K562 (cell line): ENCODE data around the gene ATE1. TPM values are rescaled to one million over a fixed set of nuclear protein-coding genes. Genes with fewer than 3 reads are reported as not detected.

Experiments
- ATAC-seq: fragments of 200-7000 bp; cut with Tn5 transposase; 3 replicates; pipeline ENCODE4 v1.9.1; 2020; ENCODE audit warnings: moderate library complexity
- BruUV-seq: library from RNA; stranded (reverse); fragments of 400-500 nt; replicated peaks from 2 replicates; lab custom pipeline; 2021; lab: Mats Ljungman, UMichigan
- CTCF ChIA-PET: fragments of 300-600 bp; formaldehyde crosslinking; extraction: SDS; loops from one replicate; lab custom pipeline; 2021; ENCODE audit warnings: low intra/inter-chr PET ratio; lab: Yijun Ruan, JAX
- POLR2A ChIA-PET: fragments of 300-600, 350-650 bp; sonication (Branson Sonifier 250); formaldehyde crosslinking; extraction: SDS; loops from one replicate; lab custom pipeline; 2021; ENCODE audit warnings: antibody characterized with exemption, inconsistent platforms; lab: Yijun Ruan, JAX
- DNase-seq, 4 experiments: peaks; one replicate each; pipeline versions ENCODE4 v3.0.0 to v3.0.0-alpha.2; 2011 to 2018; ENCODE audit warnings: low spot score in 3 of 4, mixed read lengths in 3 of 4; ENCODE audit errors: extremely low read depth in 1 of 4
- FAIRE-seq: peaks from 2 replicates; lab custom pipeline; 2011; peaks lifted over from hg19 to GRCh38; lab: Jason Lieb, UNC
- H2AFZ ChIP-seq: 2 replicates; pipeline ENCODE4 v1.6.0; 2011; ENCODE audit warnings: low read depth, low read length, control low read depth, inconsistent platforms
- H3K27ac ChIP-seq: fragments of 200-600 bp; 3 replicates; pipeline ENCODE4 v1.8.0; 2011; ENCODE audit warnings: low read depth, mild to moderate bottlenecking, control low read depth, inconsistent platforms, low read length, moderate library complexity, mixed read lengths; ENCODE audit errors: extremely low read depth
- H3K27me3 ChIP-seq, 2 experiments: fragments of 300-600 bp in 1 of 2; 2 replicates in 1 of 2; 3 replicates in 1 of 2; pipeline versions ENCODE4 v1.6.0 to v1.8.0; 2011; ENCODE audit warnings: inconsistent platforms in 2 of 2, low read length in 2 of 2, mild to moderate bottlenecking in 1 of 2, mixed read lengths in 1 of 2, moderate library complexity in 1 of 2; ENCODE audit not compliant: control insufficient read depth in 2 of 2, insufficient read depth in 2 of 2
- H3K36me3 ChIP-seq: fragments of 300-600 bp; 3 replicates; pipeline ENCODE4 v1.8.0; 2011; ENCODE audit warnings: mild to moderate bottlenecking, low read length, inconsistent platforms; ENCODE audit not compliant: control insufficient read depth, insufficient read depth
- H3K4me1 ChIP-seq, 2 experiments: fragments of 200-600 bp in 1 of 2; replicated peaks in 1 of 2; 2 replicates in 1 of 2; 3 replicates in 1 of 2; pipeline versions ENCODE4 v1.5.1 to v1.8.0; 2011; ENCODE audit warnings: inconsistent platforms in 2 of 2, low read length in 2 of 2, mild to moderate bottlenecking in 1 of 2, mixed read lengths in 1 of 2, moderate library complexity in 1 of 2; ENCODE audit not compliant: control insufficient read depth in 2 of 2, insufficient read depth in 2 of 2
- H3K4me2 ChIP-seq: 2 replicates; pipeline ENCODE4 v1.6.1; 2011; ENCODE audit warnings: low read length, control low read depth, inconsistent platforms, mixed read lengths; ENCODE audit not compliant: insufficient read depth
- H3K4me3 ChIP-seq: fragments of 200-600 bp; sonication (generic), shearing (Covaris generic); 2 replicates; pipeline ENCODE4 v1.5.1; 2016; ENCODE audit warnings: control low read depth, inconsistent platforms
- H3K79me2 ChIP-seq: fragments of 200-600 bp; 3 replicates; pipeline ENCODE4 v1.8.0; 2011; ENCODE audit warnings: low read length, inconsistent platforms; ENCODE audit not compliant: control insufficient read depth, insufficient read depth
- H3K9ac ChIP-seq, 2 experiments: 2 replicates each; pipeline versions ENCODE4 v1.6.0 to v1.6.1; 2011; ENCODE audit warnings: low read depth in 2 of 2, low read length in 2 of 2, control low read depth in 1 of 2, inconsistent platforms in 1 of 2, mild to moderate bottlenecking in 1 of 2, mixed read lengths in 1 of 2; ENCODE audit not compliant: insufficient read depth in 1 of 2
- H3K9me1 ChIP-seq: one replicate; pipeline ENCODE4 v1.6.0; 2011; ENCODE audit warnings: inconsistent platforms, mild to moderate bottlenecking, low read length, moderate library complexity; ENCODE audit not compliant: control insufficient read depth, insufficient read depth
- H3K9me3 ChIP-seq: replicated peaks from 2 replicates; pipeline ENCODE4 v1.5.1; 2011; ENCODE audit warnings: low read depth, low read length, inconsistent platforms; ENCODE audit not compliant: control insufficient read depth, insufficient read depth
- H4K20me1 ChIP-seq: replicated peaks from 2 replicates; pipeline ENCODE4 v1.6.1; 2011; ENCODE audit warnings: low read length, inconsistent platforms, mixed read lengths; ENCODE audit not compliant: control insufficient read depth, insufficient read depth
- CBX2 ChIP-seq: fragments of 200-600 bp; sonication (generic); IDR thresholded peaks from one replicate; pipeline ENCODE4 v1.6.1; 2012; ENCODE audit warnings: mild to moderate bottlenecking, low read length, inconsistent platforms; ENCODE audit not compliant: insufficient read depth, poor library complexity, severe bottlenecking
- CHD2 ChIP-seq: IDR thresholded peaks from 2 replicates; pipeline ENCODE4 v1.6.1; 2011; ENCODE audit warnings: low read depth, low read length
- CREM ChIP-seq: IDR thresholded peaks from 2 replicates; pipeline ENCODE4 v1.6.1; 2014; ENCODE audit warnings: antibody characterized with exemption, low read depth
- HDAC8 ChIP-seq: fragments of 450-650 bp; IDR thresholded peaks from 2 replicates; pipeline ENCODE4 v1.6.1; 2016; ENCODE audit warnings: mild to moderate bottlenecking, missing genetic modification characterization, moderate library complexity, missing compliant biosample characterization
- NRF1 ChIP-seq, 2 experiments: fragments of 450-650 bp; IDR thresholded peaks in 1 of 2; conservative IDR thresholded peaks in 1 of 2; 2 replicates each; pipeline ENCODE4 v1.6.1; 2014; ENCODE audit warnings: mild to moderate bottlenecking in 2 of 2
- POLR2A ChIP-seq: fragments of 450-650 bp; conservative IDR thresholded peaks from 2 replicates; pipeline ENCODE4 v1.6.1; 2016
- ZBTB1 ChIP-seq: sonication (generic); formaldehyde crosslinking; IDR thresholded peaks from 2 replicates; pipeline ENCODE4 v1.8.1; 2023; ENCODE audit warnings: missing genetic modification reagents, low read depth, mild to moderate bottlenecking, borderline replicate concordance
- ZNF354B ChIP-seq: fragments of 250-450 bp; sonication (Bioruptor Pico); IDR thresholded peaks from 2 replicates; pipeline ENCODE4 v1.4.0; 2020
- WGBS: fragments of 100-300 bp; shearing (Covaris generic); methylation state at CpG from one replicate; pipeline ENCODE4 v1.1.6; 2016; ENCODE audit warnings: low coverage, mixed read lengths; ENCODE audit not compliant: insufficient coverage; ENCODE audit errors: missing lambda C conversion rate; 5-methylcytosine and 5-hydroxymethylcytosine counted together
- in situ Hi-C: fragments of 300-500 bp; cut with MboI; formaldehyde crosslinking; loops from 4 replicates; pipeline ENCODE4 v1.15.0; 2018; ENCODE audit warnings: inconsistent platforms, mixed read lengths
- intact Hi-C: fragments of 100-400 bp; cut with micrococcal nuclease; formaldehyde crosslinking; loops from 2 replicates; pipeline ENCODE4 v1.14.2; 2022
- polyA plus RNA-seq, 8 experiments: library from polyadenylated mRNA; depleted of rRNA in 4 of 8; stranded (reverse) in 5 of 8; unstranded in 3 of 8; fragments of >200 nt; fragmentation: Nextera tagmentation in 2 of 8; fragmentation: Illumina TruSeq in 1 of 8; extraction: Ambion mirVana in 2 of 8; extraction: Trizol in 1 of 8; gene quantifications; 2 replicates each; pipeline versions ENCODE4 v1.2.1 to v1.2.3, GENCODE V29; 2011 to 2014; ENCODE audit warnings: inconsistent platforms in 1 of 8, missing spikeins in 1 of 8
- total RNA-seq, 7 experiments: library from RNA; depleted of rRNA in 6 of 7; stranded (reverse); fragments of >200 nt in 6 of 7; fragmentation: Illumina TruSeq in 2 of 7; extraction: Trizol in 2 of 7; gene quantifications; 2 replicates each; pipeline versions ENCODE4 v1.2.1 to v1.2.3, GENCODE V29; 2011 to 2021; ENCODE audit warnings: low replicate concordance in 1 of 7
- TF ChIP-seq, protein P1 (sequence below): fragments of 250-450 bp; sonication (Bioruptor Pico); IDR thresholded peaks from 2 replicates; pipeline ENCODE4 v1.9.0; 2021; ENCODE audit warnings: mild to moderate bottlenecking
- TF ChIP-seq, protein P2 (sequence below): sonication (generic); formaldehyde crosslinking; IDR thresholded peaks from 2 replicates; pipeline ENCODE4 v1.8.0; 2022; ENCODE audit warnings: missing genetic modification reagents, mild to moderate bottlenecking, moderate library complexity, borderline replicate concordance

Gene ATE1
- total and polyA plus RNA-seq, 9 of the 15 experiments (the other 6 are each of a cell fraction or from before 2014, with no cell fraction given): 3.0 to 14.2 (median 8.8) TPM

DNA sequence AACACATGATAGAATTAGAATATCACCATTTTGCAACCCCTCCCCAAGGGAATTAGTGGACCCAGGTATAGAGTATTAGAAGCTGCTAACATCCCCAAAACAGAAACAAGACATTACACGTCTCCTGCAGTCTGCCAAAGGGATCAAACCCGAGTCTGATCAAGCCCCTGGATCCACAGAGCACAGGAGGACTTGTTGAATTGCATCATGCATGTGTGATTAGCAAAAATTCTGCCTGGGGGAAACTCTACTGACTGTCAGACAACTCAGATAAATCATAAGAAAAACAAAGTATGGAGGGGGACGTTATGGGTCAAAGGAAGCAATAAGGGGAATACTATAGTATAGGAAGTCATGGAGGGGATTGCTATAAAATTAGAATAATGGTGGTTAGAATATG is 212.8 kb downstream of the ATE1 start:
- H3K9me1 ChIP-seq: no peaks in the 10 kb centered on the region
- CTCF ChIA-PET: no interaction called here
- 3% methylated on average over 3 of the region's 3 CpGs for WGBS
- H3K27me3 ChIP-seq: peaks cover 0 to 4% of the 10 kb centered on the region in 2 experiments; a peak in 1 of 5 replicates
- no peaks in the 10 kb centered on the region for H3K36me3 ChIP-seq
- BruUV-seq: no TSS peak
- H4K20me1 ChIP-seq: no peaks in the 10 kb centered on the region
- H3K79me2 ChIP-seq: no peaks in the 10 kb centered on the region
- in situ Hi-C loops: no loop called here
- no peaks in the 10 kb centered on the region for H3K9me3 ChIP-seq
- H3K27ac ChIP-seq: no peak overlapping the region
- H3K4me2 ChIP-seq: no peak overlapping the region
- intact Hi-C loops: no loop called here
- DNase-seq: no peak
- no peak for TF ChIP-seq ZNF354B (CRISPR knock-in tag)
- no peak for TF ChIP-seq CBX2
- no peak for TF ChIP-seq ZBTB1 (CRISPR knock-in tag)
- TF ChIP-seq, protein P1, sequence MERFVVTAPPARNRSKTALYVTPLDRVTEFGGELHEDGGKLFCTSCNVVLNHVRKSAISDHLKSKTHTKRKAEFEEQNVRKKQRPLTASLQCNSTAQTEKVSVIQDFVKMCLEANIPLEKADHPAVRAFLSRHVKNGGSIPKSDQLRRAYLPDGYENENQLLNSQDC (CRISPR knock-in tag): no peak
- no peak for TF ChIP-seq CHD2
- no peak for ATAC-seq
- no peak overlapping the region for H2AFZ ChIP-seq
- H3K4me3 ChIP-seq: no peak overlapping the region
- POLR2A ChIA-PET: interaction anchor here (0.7 kb wide), 1 partner anchor 12 kb away, joined by 3 read pairs; no protein-coding TSS in a partner anchor
- FAIRE-seq: no peak
- H3K4me1 ChIP-seq: no peaks in the 10 kb centered on the region
- H3K9ac ChIP-seq: no peak overlapping the region

DNA sequence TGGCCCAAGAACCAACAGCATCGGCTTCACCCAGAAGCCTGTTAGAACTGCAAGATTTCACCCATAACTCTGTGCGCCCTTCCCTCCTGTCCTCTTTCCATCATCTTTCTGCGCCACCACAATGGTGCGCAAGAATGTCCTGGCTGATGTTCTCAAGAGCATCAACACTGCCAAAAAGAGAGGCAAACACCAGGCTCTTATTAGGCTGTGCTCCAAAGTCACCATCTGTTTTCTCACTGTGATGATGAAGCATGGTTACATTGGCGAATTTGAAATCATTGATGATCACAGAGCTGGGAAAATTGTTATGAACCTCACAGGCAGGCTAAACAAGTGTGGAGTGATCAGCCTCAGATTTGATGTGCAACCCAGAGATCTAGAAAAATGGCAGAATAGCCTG is 214.3 kb downstream of the ATE1 start:
- no peaks in the 10 kb centered on the region for H3K4me1 ChIP-seq
- no peak for ATAC-seq
- H3K9me3 ChIP-seq: no peaks in the 10 kb centered on the region
- FAIRE-seq: no peak
- no peaks in the 10 kb centered on the region for H4K20me1 ChIP-seq
- H3K27me3 ChIP-seq: peaks cover 0 to 4% of the 10 kb centered on the region in 2 experiments; a peak in 2 of 5 replicates
- no peaks in the 10 kb centered on the region for H3K36me3 ChIP-seq
- H2AFZ ChIP-seq: no peak overlapping the region
- intact Hi-C loops: no loop called here
- no peak overlapping the region for H3K27ac ChIP-seq
- WGBS: 0% methylated on average over 3 of the region's 5 CpGs
- in situ Hi-C loops: no loop called here
- ChIA-PET CTCF (no interaction called here), POLR2A (no interaction called here)
- BruUV-seq: no TSS peak
- H3K4me2 ChIP-seq: no peak overlapping the region
- no peak for DNase-seq
- H3K9me1 ChIP-seq: no peaks in the 10 kb centered on the region
- no peak overlapping the region for H3K9ac ChIP-seq
- no peak overlapping the region for H3K4me3 ChIP-seq
- no peaks in the 10 kb centered on the region for H3K79me2 ChIP-seq
- no peak for TF ChIP-seq POLR2A
- no peak for TF ChIP-seq HDAC8 (tag)
- 0 out of 4 replicates have a peak, but pooled peaks of 1 of the 2 experiments have one; percentile 26 for TF ChIP-seq NRF1 (conservative IDR thresholded peaks at IDR 0.05 in 1 of 2, IDR thresholded peaks at IDR 0.05 in 1 of 2)
- TF ChIP-seq CREM: 0 out of 2 replicates have a peak, but pooled peaks have one; percentile 11
- TF ChIP-seq, protein P2, sequence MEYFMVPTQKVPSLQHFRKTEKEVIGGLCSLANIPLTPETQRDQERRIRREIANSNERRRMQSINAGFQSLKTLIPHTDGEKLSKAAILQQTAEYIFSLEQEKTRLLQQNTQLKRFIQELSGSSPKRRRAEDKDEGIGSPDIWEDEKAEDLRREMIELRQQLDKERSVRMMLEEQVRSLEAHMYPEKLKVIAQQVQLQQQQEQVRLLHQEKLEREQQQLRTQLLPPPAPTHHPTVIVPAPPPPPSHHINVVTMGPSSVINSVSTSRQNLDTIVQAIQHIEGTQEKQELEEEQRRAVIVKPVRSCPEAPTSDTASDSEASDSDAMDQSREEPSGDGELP (CRISPR knock-in tag): no peak
- TF ChIP-seq, all 486 proteins: peak for 2
